GM19099 (cell line): ENCODE measurements around the gene COPS8.

ENCODE experiments used
- POLR2A ChIP-seq: IDR thresholded peaks from 3 replicates; pipeline ENCODE4 v1.6.1; 2011; ENCODE audit warnings: low read depth; ENCODE audit not compliant: insufficient read length; ENCODE audit errors: extremely low read depth

COPS8 gene

GRCh38 chr2:237118561-237119155 is 33.0 kb downstream of the COPS8 start:
- TF ChIP-seq POLR2A = no peak

- TF ChIP-seq POLR2A = no peak
Measured at GRCh38 chr2:237120916-237121315, 35.2 kb downstream of the COPS8 start.

GRCh38 chr2:237121321-237121720 is 35.6 kb downstream of the COPS8 start:
- no peak for TF ChIP-seq POLR2A

- TF ChIP-seq POLR2A = no peak
Measured at GRCh38 chr2:237122214-237122666, 36.6 kb downstream of the COPS8 start.

- TF ChIP-seq POLR2A = no peak
Measured at GRCh38 chr2:237124820-237125219, 39.1 kb downstream of the COPS8 start.

- TF ChIP-seq POLR2A = no peak
Measured at GRCh38 chr2:237125967-237126366, 40.3 kb downstream of the COPS8 start.

GRCh38 chr2:237126519-237127174 is 41.0 kb downstream of the COPS8 start:
- TF ChIP-seq POLR2A = no peak

GRCh38 chr2:237128026-237128703 is 42.5 kb downstream of the COPS8 start:
- no peak for TF ChIP-seq POLR2A

- TF ChIP-seq POLR2A = no peak
Measured at GRCh38 chr2:237128845-237129592, 43.3 kb downstream of the COPS8 start.

- TF ChIP-seq POLR2A = no peak
Measured at GRCh38 chr2:237129625-237130263, 44.1 kb downstream of the COPS8 start.

GRCh38 chr2:237130562-237131421 is 45.1 kb downstream of the COPS8 start:
- no peak for TF ChIP-seq POLR2A

GRCh38 chr2:237131749-237132533 is 46.3 kb downstream of the COPS8 start:
- TF ChIP-seq POLR2A = no peak

GRCh38 chr2:237132799-237133198 is 47.1 kb downstream of the COPS8 start:
- no peak for TF ChIP-seq POLR2A
